ENCODE data around the gene LYPD5.

Gene LYPD5

GRCh38 chr19:43749898-43750297, 52.3 kb downstream of the LYPD5 start:
- no peak for DNase-seq

- no peak for DNase-seq
Observed at GRCh38 chr19:43749152-43749551, 53.1 kb downstream of the LYPD5 start.

DNA sequence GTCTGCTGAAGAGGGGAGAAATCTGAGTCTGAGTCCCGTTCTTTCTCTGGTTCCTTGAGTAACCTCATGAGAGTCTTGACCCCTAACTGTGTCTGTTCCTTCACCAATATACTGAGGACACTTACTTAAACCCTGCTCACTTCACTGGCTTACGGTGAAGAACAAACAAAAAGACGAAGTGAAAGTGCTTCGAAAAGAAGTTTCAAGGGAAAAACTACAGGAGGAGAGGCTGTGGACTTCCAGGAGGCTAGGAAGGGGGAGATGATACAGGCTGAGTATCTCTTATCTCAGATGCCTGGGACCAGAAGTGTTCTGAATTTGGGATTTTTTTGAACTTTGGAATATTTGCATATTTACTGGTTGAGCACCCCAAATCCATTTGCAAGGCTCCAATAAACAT, 53.6 kb downstream of the LYPD5 start:
- DNase-seq: no peak

GRCh38 chr19:43748205-43748594, 54.0 kb downstream of the LYPD5 start:
- DNase-seq: no peak

- DNase-seq: no peak
Observed at GRCh38 chr19:43747557-43748204, 54.6 kb downstream of the LYPD5 start.
